ENCODE data around the gene OR2D3. TPM values are rescaled to one million over a fixed set of nuclear protein-coding genes. Genes with fewer than 3 reads are reported as not detected.
"Not testable (repeated sequence)": the region's sequence is repeated elsewhere in the genome, so short reads cannot be mapped to it uniquely, and the experiment has no call there.

OR2D3 gene
- polyA plus RNA-seq, 3 donors, result not detected

- no peak for DNase-seq
Measured at GRCh38 chr11:6927030-6927617, 6.3 kb downstream of the OR2D3 start.

GRCh38 chr11:6928916-6929315 is 8.1 kb downstream of the OR2D3 start:
- DNase-seq, result no peak

GRCh38 chr11:6931146-6931713 is 10.4 kb downstream of the OR2D3 start:
- no peak for DNase-seq

GRCh38 chr11:6932145-6932544 is 11.3 kb downstream of the OR2D3 start:
- DNase-seq, result no peak

- DNase-seq, result no peak
Measured at GRCh38 chr11:6941970-6942369, 21.2 kb downstream of the OR2D3 start.

- DNase-seq, result no peak
Measured at GRCh38 chr11:6943131-6943530, 22.3 kb downstream of the OR2D3 start.

GRCh38 chr11:6954248-6954647 is 33.4 kb downstream of the OR2D3 start:
- DNase-seq, result not testable (repeated sequence)

GRCh38 chr11:6962141-6962540 is 41.3 kb downstream of the OR2D3 start:
- no peak for DNase-seq

- DNase-seq, result no peak
Measured at GRCh38 chr11:6962673-6963072, 41.9 kb downstream of the OR2D3 start.

GRCh38 chr11:6968816-6969215 is 48.0 kb downstream of the OR2D3 start:
- DNase-seq, result no peak

GRCh38 chr11:6969854-6970253 is 49.1 kb downstream of the OR2D3 start:
- DNase-seq, result not testable (repeated sequence)

Other genes starting within 250 kb of the OR2D3 start
- 10 to 100 TPM; 68.0 to 88.5 (median 79.3) TPM for gene MRPL17, start 237.7 kb upstream of the OR2D3 start, polyA plus RNA-seq (ENCODE audit: insufficient read length in 3 of 3)
- under 1 TPM in 2 of 3 donors, not detected in 1; 0.07 to 0.08 TPM for gene OR2AG2, start 149.0 kb upstream of the OR2D3 start, polyA plus RNA-seq (ENCODE audit: insufficient read length in 3 of 3)
- under 1 TPM in 2 of 3 donors, not detected in 1; 0.01 to 0.09 TPM for gene OR2AG1, start 138.0 kb upstream of the OR2D3 start, polyA plus RNA-seq (ENCODE audit: insufficient read length in 3 of 3)
- gene OR6A2, start 121.3 kb upstream of the OR2D3 start, polyA plus RNA-seq (ENCODE audit: insufficient read length in 3 of 3), result not detected
- gene OR10A5, start 75.3 kb upstream of the OR2D3 start, polyA plus RNA-seq (ENCODE audit: insufficient read length in 3 of 3), result not detected
- under 1 TPM in 2 of 3 donors, not detected in 1; 0.05 to 0.09 TPM for gene OR10A2, start 57.9 kb upstream of the OR2D3 start, polyA plus RNA-seq (ENCODE audit: insufficient read length in 3 of 3)
- gene OR10A4, start 44.4 kb upstream of the OR2D3 start, polyA plus RNA-seq (ENCODE audit: insufficient read length in 3 of 3), result not detected
- gene OR2D2, start 28.5 kb upstream of the OR2D3 start, polyA plus RNA-seq (ENCODE audit: insufficient read length in 3 of 3), result not detected
- 1 to 10 TPM; 2.9 to 4.4 (median 3.0) TPM for gene ZNF215, start 5.4 kb downstream of the OR2D3 start, polyA plus RNA-seq (ENCODE audit: insufficient read length in 3 of 3)
- gene ZNF214, start 99.3 kb downstream of the OR2D3 start, polyA plus RNA-seq (ENCODE audit: insufficient read length in 3 of 3), result 10 to 100 TPM; 11.5 to 12.6 (median 11.9) TPM
- under 1 TPM; 0.56 to 0.99 (median 0.77) TPM for gene NLRP14, start 99.5 kb downstream of the OR2D3 start, polyA plus RNA-seq (ENCODE audit: insufficient read length in 3 of 3)
- gene RBMXL2, start 168.0 kb downstream of the OR2D3 start, polyA plus RNA-seq (ENCODE audit: insufficient read length in 3 of 3), result under 1 TPM; 0.07 to 0.24 (median 0.12) TPM